Fibroblast of villous mesenchyme (primary cell): ENCODE data around the gene STK32B. TPM values are rescaled to one million over a fixed set of nuclear protein-coding genes. Genes with fewer than 3 reads are reported as not detected.
A peak's percentile ranks its signal among the peaks of the same experiment; 100 is the strongest.

Experiments used
- DNase-seq: peaks from one replicate; pipeline ENCODE4 v3.0.0-alpha.2; 2010; ENCODE audit warnings: low read depth
- H3K4me3 ChIP-seq: 2 replicates; pipeline ENCODE4 v1.5.1; 2011; ENCODE audit warnings: low read depth, mild to moderate bottlenecking, low read length
- CTCF ChIP-seq: IDR thresholded peaks from 2 replicates; pipeline ENCODE4 v1.5.1; 2012; ENCODE audit warnings: low read depth, mild to moderate bottlenecking, low read length; ENCODE audit not compliant: insufficient read depth
- total RNA-seq: library from RNA; depleted of rRNA; stranded (reverse); fragments of >200 nt; gene quantifications from 2 replicates; pipeline ENCODE4 v1.2.3, GENCODE V29; 2012

Gene STK32B
- total RNA-seq, 1 donor = 2.6 TPM

- DNase-seq = no peak
- no peak for TF ChIP-seq CTCF
- H3K4me3 ChIP-seq = no peak overlapping the region
Observed at GRCh38 chr4:5157791-5158770, 106.8 kb downstream of the STK32B start.

- no peak overlapping the region for H3K4me3 ChIP-seq
- TF ChIP-seq CTCF = no peak
- DNase-seq = no peak
Observed at GRCh38 chr4:5158825-5159224, 107.5 kb downstream of the STK32B start.

- TF ChIP-seq CTCF = no peak
- no peak overlapping the region for H3K4me3 ChIP-seq
- DNase-seq = no peak
Observed at GRCh38 chr4:5160668-5161067, 109.4 kb downstream of the STK32B start.

- H3K4me3 ChIP-seq = no peak overlapping the region
- no peak for TF ChIP-seq CTCF
- no peak for DNase-seq
Observed at GRCh38 chr4:5162909-5163508, 111.7 kb downstream of the STK32B start.

GRCh38 chr4:5164221-5164912 is 113.1 kb downstream of the STK32B start:
- TF ChIP-seq CTCF = no peak
- H3K4me3 ChIP-seq = no peak overlapping the region
- no peak for DNase-seq

- H3K4me3 ChIP-seq = no peak overlapping the region
- DNase-seq = peak; percentile 53
- no peak for TF ChIP-seq CTCF
Observed at GRCh38 chr4:5165420-5166369, 114.4 kb downstream of the STK32B start.
